Sigmoid colon (tissue), 4 donors: Measurements from ENCODE around the gene TFIP11.

Experiments used
- CTCF ChIP-seq, 4 experiments: fragments of 450-650 bp in 3 of 4; fragments of 200-600 bp in 1 of 4; IDR thresholded peaks; one replicate each; pipeline ENCODE4 v1.5.1; 2016 to 2019; ENCODE audit warnings: antibody characterized with exemption in 4 of 4, mild to moderate bottlenecking in 3 of 4, moderate library complexity in 2 of 4
- POLR2A ChIP-seq, 2 donors: fragments of 450-650 bp; IDR thresholded peaks; one replicate each; pipeline ENCODE4 v1.6.1; 2016; ENCODE audit warnings: antibody characterized with exemption in 2 of 2, mild to moderate bottlenecking in 2 of 2, moderate library complexity in 2 of 2
- POLR2AphosphoS5 ChIP-seq, 4 donors: sonication (generic); formaldehyde crosslinking; IDR thresholded peaks; one replicate each; pipeline ENCODE4 v1.6.1; 2017; ENCODE audit warnings: antibody characterized with exemption in 4 of 4

- no peak for TF ChIP-seq CTCF (IDR thresholded peaks at IDR 0.05)
- TF ChIP-seq POLR2A (IDR thresholded peaks at IDR 0.05) = no peak
- no peak for TF ChIP-seq POLR2AphosphoS5 (IDR thresholded peaks at IDR 0.05)
These were observed 23.3 kb upstream of the TFIP11 start for GRCh38 chr22:26535603-26535908.
